Erythroblast (primary cell): Measurements from ENCODE around the gene ACLY.

Source experiments
- GATA1 ChIP-seq: IDR thresholded peaks from 2 replicates; pipeline ENCODE4 v1.6.1; 2011; ENCODE audit warnings: low read depth, mild to moderate bottlenecking, control low read depth, low read length, moderate library complexity
- POLR2A ChIP-seq: IDR thresholded peaks from 2 replicates; pipeline ENCODE4 v1.6.1; 2011; ENCODE audit warnings: mild to moderate bottlenecking, low read length

- TF ChIP-seq POLR2A, result no peak
- TF ChIP-seq GATA1, result no peak
Observed at GRCh38 chr17:41892021-41892376, 26.8 kb downstream of the ACLY start.
